Colonic mucosa (tissue), 4 donors: ENCODE measurements around the gene CPAMD8. TPM values are rescaled to one million over a fixed set of nuclear protein-coding genes. Genes with fewer than 3 reads are reported as not detected.

Experiments
- DNase-seq: peaks from one replicate; pipeline ENCODE4 v3.0.0-alpha.2; 2020
- H3K27ac ChIP-seq: fragments of 200-600 bp; one replicate; pipeline ENCODE4 v1.8.0; 2021
- H3K27me3 ChIP-seq: fragments of 200-600 bp; one replicate; pipeline ENCODE4 v1.8.0; 2021
- H3K36me3 ChIP-seq: fragments of 200-600 bp; one replicate; pipeline ENCODE4 v1.8.0; 2021
- H3K4me1 ChIP-seq: fragments of 200-600 bp; one replicate; pipeline ENCODE4 v1.8.0; 2021; ENCODE audit warnings: mild to moderate bottlenecking
- H3K4me3 ChIP-seq: fragments of 200-600 bp; one replicate; pipeline ENCODE4 v1.8.0; 2021
- H3K9ac ChIP-seq, 2 donors: one replicate each; pipeline ENCODE4 v1.7.0; 2013; ENCODE audit warnings: control low read depth in 2 of 2, low read depth in 2 of 2, low read length in 2 of 2
- H3K9me3 ChIP-seq: fragments of 200-600 bp; one replicate; pipeline ENCODE4 v1.8.0; 2021
- CTCF ChIP-seq: fragments of 200-600 bp; IDR thresholded peaks from one replicate; pipeline ENCODE4 v1.8.0; 2022; ENCODE audit warnings: antibody characterized with exemption, mild to moderate bottlenecking
- intact Hi-C: fragments of 100-400 bp; cut with DNase I; formaldehyde crosslinking; loops from one replicate; pipeline ENCODE4 v1.14.1; 2022
- total RNA-seq, 2 donors: library from RNA; stranded (reverse); fragmentation: NEBNext Ultra II Directional in 1 of 2; extraction: Animal tissue kit (Norgen Biotek cat#: 25700) in 1 of 2; gene quantifications; one replicate each; pipeline ENCODE4 v1.2.1, GENCODE V29; 2021
- donor health status: healthy.
- donor health status: DM: no; HTN: no; CAD: no.
- donor health status: DM: no; HTN: no; CAD: no.

Gene CPAMD8
- total RNA-seq, 2 donors from 2014 or later: 1.8 to 3.5 TPM

- no peak overlapping the region for H3K9ac ChIP-seq
- H3K4me1 ChIP-seq: no peaks in the 10 kb centered on the region
- no peaks in the 10 kb centered on the region for H3K27me3 ChIP-seq
- no peak overlapping the region for H3K4me3 ChIP-seq
- H3K27ac ChIP-seq: no peak overlapping the region
- no peaks in the 10 kb centered on the region for H3K36me3 ChIP-seq
- intact Hi-C loops: no loop called here
- no peak for DNase-seq
- TF ChIP-seq CTCF: no peak
- no peaks in the 10 kb centered on the region for H3K9me3 ChIP-seq
Measured at GRCh38 chr19:16952046-16952445, 74.6 kb downstream of the CPAMD8 start.

GRCh38 chr19:16951529-16951928 lies 75.1 kb downstream of the CPAMD8 start:
- H3K27ac ChIP-seq: no peak overlapping the region
- H3K9me3 ChIP-seq: no peaks in the 10 kb centered on the region
- intact Hi-C loops: no loop called here
- no peaks in the 10 kb centered on the region for H3K4me1 ChIP-seq
- no peak for TF ChIP-seq CTCF
- DNase-seq: no peak
- no peaks in the 10 kb centered on the region for H3K36me3 ChIP-seq
- no peak overlapping the region for H3K4me3 ChIP-seq
- H3K27me3 ChIP-seq: no peaks in the 10 kb centered on the region
- H3K9ac ChIP-seq: no peak overlapping the region

GRCh38 chr19:16949496-16950023 lies 77.0 kb downstream of the CPAMD8 start:
- no peak for TF ChIP-seq CTCF
- Histone ChIP-seq H3K9ac (no peak overlapping the region), H3K9me3 (no peaks in the 10 kb centered on the region), H3K27me3 (no peaks in the 10 kb centered on the region), H3K27ac (no peak overlapping the region), H3K36me3 (no peaks in the 10 kb centered on the region), H3K4me3 (no peak overlapping the region), H3K4me1 (no peaks in the 10 kb centered on the region)
- intact Hi-C loops: no loop called here
- no peak for DNase-seq

GRCh38 chr19:16946951-16947940 lies 79.4 kb downstream of the CPAMD8 start:
- TF ChIP-seq CTCF: no peak
- H3K4me3 ChIP-seq: no peak overlapping the region
- no peaks in the 10 kb centered on the region for H3K36me3 ChIP-seq
- H3K9ac ChIP-seq: no peak overlapping the region
- no peaks in the 10 kb centered on the region for H3K4me1 ChIP-seq
- DNase-seq: no peak
- H3K9me3 ChIP-seq: no peaks in the 10 kb centered on the region
- intact Hi-C loops: no loop called here
- no peak overlapping the region for H3K27ac ChIP-seq
- no peaks in the 10 kb centered on the region for H3K27me3 ChIP-seq

- H3K4me3 ChIP-seq: no peak overlapping the region
- no peak for TF ChIP-seq CTCF
- intact Hi-C loops: no loop called here
- no peak overlapping the region for H3K27ac ChIP-seq
- H3K36me3 ChIP-seq: no peaks in the 10 kb centered on the region
- H3K4me1 ChIP-seq: no peaks in the 10 kb centered on the region
- DNase-seq: no peak
- no peaks in the 10 kb centered on the region for H3K27me3 ChIP-seq
- no peak overlapping the region for H3K9ac ChIP-seq
- H3K9me3 ChIP-seq: no peaks in the 10 kb centered on the region
Measured at GRCh38 chr19:16945762-16946465, 80.7 kb downstream of the CPAMD8 start.
